SK-N-SH treated with all-trans-retinoic acid at 6 μM for 48 hours (cell line): ENCODE measurements around the gene TFF3.

ENCODE experiments used
- ATAC-seq: fragments of 200-7000 bp; cut with Tn5 transposase; 3 replicates; pipeline ENCODE4 v1.9.1; 2020; ENCODE audit warnings: mild to moderate bottlenecking, moderate library complexity
- ARNTL ChIP-seq: fragments of 450-650 bp; formaldehyde crosslinking; IDR thresholded peaks from 2 replicates; pipeline ENCODE4 v1.5.0; 2020; ENCODE audit warnings: low read depth, mild to moderate bottlenecking, moderate library complexity, borderline replicate concordance
- BACH2 ChIP-seq: fragments of 250-450 bp; sonication (Bioruptor Pico); IDR thresholded peaks from 2 replicates; pipeline ENCODE4 v1.9.0; 2021; ENCODE audit warnings: mild to moderate bottlenecking, borderline replicate concordance
- CREB5 ChIP-seq: fragments of 250-450 bp; sonication (Bioruptor Pico); IDR thresholded peaks from 2 replicates; pipeline ENCODE4 v1.5.1; 2020; ENCODE audit warnings: low read depth, mild to moderate bottlenecking, moderate library complexity
- CSDC2 ChIP-seq: fragments of 250-450 bp; sonication (Bioruptor Pico); IDR thresholded peaks from 2 replicates; pipeline ENCODE4 v1.5.0; 2020; ENCODE audit warnings: mild to moderate bottlenecking, moderate library complexity
- CSRNP3 ChIP-seq: fragments of 250-450 bp; sonication (Bioruptor Pico); IDR thresholded peaks from 2 replicates; pipeline ENCODE4 v1.5.1; 2021; ENCODE audit warnings: mild to moderate bottlenecking, moderate library complexity
- ESRRG ChIP-seq: fragments of 250-450 bp; sonication (Bioruptor Pico); IDR thresholded peaks from 2 replicates; pipeline ENCODE4 v1.6.1; 2021; ENCODE audit warnings: mild to moderate bottlenecking
- GLIS3 ChIP-seq: fragments of 250-450 bp; sonication (Bioruptor Pico); IDR thresholded peaks from 2 replicates; pipeline ENCODE4 v1.5.0; 2020; ENCODE audit warnings: mild to moderate bottlenecking, moderate library complexity
- ISL1 ChIP-seq: fragments of 250-450 bp; sonication (Bioruptor Pico); IDR thresholded peaks from 2 replicates; pipeline ENCODE4 v2.1.2; 2022; ENCODE audit warnings: mild to moderate bottlenecking, moderate library complexity
- OSR1 ChIP-seq: fragments of 250-450 bp; sonication (Bioruptor Pico); IDR thresholded peaks from 2 replicates; pipeline ENCODE4 v1.8.0; 2022; ENCODE audit warnings: moderate library complexity, mild to moderate bottlenecking, inconsistent platforms
- PATZ1 ChIP-seq: fragments of 250-450 bp; sonication (Bioruptor Pico); IDR thresholded peaks from 2 replicates; pipeline ENCODE4 v1.8.0; 2020; ENCODE audit warnings: mild to moderate bottlenecking, moderate library complexity, borderline replicate concordance
- POU6F1 ChIP-seq: fragments of 250-450 bp; sonication (Bioruptor Pico); IDR thresholded peaks from 2 replicates; pipeline ENCODE4 v1.8.0; 2021; ENCODE audit warnings: low read depth, mild to moderate bottlenecking, moderate library complexity, borderline replicate concordance
- PPARA ChIP-seq: fragments of 250-450 bp; sonication (Bioruptor Pico); IDR thresholded peaks from 2 replicates; pipeline ENCODE4 v1.5.0; 2020; ENCODE audit warnings: mild to moderate bottlenecking, borderline replicate concordance
- RARB ChIP-seq: fragments of 250-450 bp; sonication (Bioruptor Pico); IDR thresholded peaks from 2 replicates; pipeline ENCODE4 v1.8.0; 2021; ENCODE audit warnings: mild to moderate bottlenecking, moderate library complexity
- SNAI2 ChIP-seq: fragments of 250-450 bp; sonication (Bioruptor Pico); IDR thresholded peaks from 2 replicates; pipeline ENCODE4 v1.5.0; 2020; ENCODE audit warnings: mild to moderate bottlenecking, moderate library complexity
- TCF4 ChIP-seq: fragments of 250-450 bp; sonication (Bioruptor Pico); IDR thresholded peaks from 2 replicates; pipeline ENCODE4 v1.8.0; 2021; ENCODE audit warnings: mild to moderate bottlenecking, moderate library complexity, borderline replicate concordance
- TOX ChIP-seq: fragments of 250-450 bp; sonication (Bioruptor Pico); IDR thresholded peaks from 2 replicates; pipeline ENCODE4 v1.8.0; 2021; ENCODE audit warnings: mild to moderate bottlenecking, moderate library complexity, borderline replicate concordance
- TSHZ2 ChIP-seq: fragments of 250-450 bp; sonication (Bioruptor Pico); IDR thresholded peaks from 2 replicates; pipeline ENCODE4 v1.5.0; 2020; ENCODE audit warnings: mild to moderate bottlenecking, moderate library complexity
- ZC3H10 ChIP-seq: fragments of 250-450 bp; sonication (Bioruptor Pico); IDR thresholded peaks from 2 replicates; pipeline ENCODE4 v1.5.1; 2021; ENCODE audit warnings: mild to moderate bottlenecking, moderate library complexity
- ZFP3 ChIP-seq: fragments of 250-450 bp; sonication (Bioruptor Pico); IDR thresholded peaks from 2 replicates; pipeline ENCODE4 v1.5.0; 2020; ENCODE audit warnings: mild to moderate bottlenecking, moderate library complexity
- ZFP30 ChIP-seq: fragments of 450-650 bp; formaldehyde crosslinking; IDR thresholded peaks from 2 replicates; pipeline ENCODE4 v1.5.0; 2022; ENCODE audit warnings: mild to moderate bottlenecking, moderate library complexity
- ZNF565 ChIP-seq: fragments of 450-650 bp; formaldehyde crosslinking; conservative IDR thresholded peaks from 2 replicates; pipeline ENCODE4 v1.5.0; 2020; ENCODE audit warnings: low read depth, mild to moderate bottlenecking, moderate library complexity
- ZNF70 ChIP-seq: fragments of 450-650 bp; formaldehyde crosslinking; IDR thresholded peaks from 2 replicates; pipeline ENCODE4 v1.5.0; 2020; ENCODE audit warnings: mild to moderate bottlenecking, moderate library complexity
- ZNF8 ChIP-seq: fragments of 450-650 bp; formaldehyde crosslinking; IDR thresholded peaks from 2 replicates; pipeline ENCODE4 v1.5.0; 2020; ENCODE audit warnings: mild to moderate bottlenecking, moderate library complexity

Gene TFF3

GRCh38 chr21:42320791-42321190 is 5.6 kb upstream of the TFF3 start:
- TF ChIP-seq RARB (CRISPR knock-in tag) (no peak), ARNTL (CRISPR knock-in tag) (no peak), ZFP3 (no peak), SNAI2 (CRISPR knock-in tag) (no peak), ISL1 (CRISPR knock-in tag) (no peak), POU6F1 (CRISPR knock-in tag) (no peak), GLIS3 (no peak), ZNF8 (CRISPR knock-in tag) (no peak), CSDC2 (CRISPR knock-in tag) (no peak), PATZ1 (no peak), ESRRG (CRISPR knock-in tag) (no peak), ZC3H10 (CRISPR knock-in tag) (no peak), OSR1 (CRISPR knock-in tag) (no peak), BACH2 (CRISPR knock-in tag) (no peak), CSRNP3 (CRISPR knock-in tag) (no peak), ZNF70 (CRISPR knock-in tag) (no peak), TOX (no peak), CREB5 (no peak)
- ATAC-seq = no peak

GRCh38 chr21:42319851-42320572 is 4.8 kb upstream of the TFF3 start:
- no peak for ATAC-seq
- TF ChIP-seq OSR1 (CRISPR knock-in tag) = no peak
- no peak for TF ChIP-seq ZFP3
- no peak for TF ChIP-seq POU6F1 (CRISPR knock-in tag)
- no peak for TF ChIP-seq ISL1 (CRISPR knock-in tag)
- no peak for TF ChIP-seq TOX
- no peak for TF ChIP-seq ZNF70 (CRISPR knock-in tag)
- no peak for TF ChIP-seq ZFP30 (CRISPR knock-in tag)
- TF ChIP-seq ESRRG (CRISPR knock-in tag) = no peak
- no peak for TF ChIP-seq TCF4 (CRISPR knock-in tag)
- no peak for TF ChIP-seq SNAI2 (CRISPR knock-in tag)
- no peak for TF ChIP-seq CSDC2 (CRISPR knock-in tag)
- no peak for TF ChIP-seq ZC3H10 (CRISPR knock-in tag)
- no peak for TF ChIP-seq ZNF8 (CRISPR knock-in tag)
- TF ChIP-seq CREB5 = no peak
- TF ChIP-seq PPARA (CRISPR knock-in tag) = no peak
- no peak for TF ChIP-seq GLIS3
- TF ChIP-seq RARB (CRISPR knock-in tag) = no peak
- TF ChIP-seq ARNTL (CRISPR knock-in tag) = no peak
- no peak for TF ChIP-seq ZNF565 (CRISPR knock-in tag)
- no peak for TF ChIP-seq TSHZ2 (CRISPR knock-in tag)
